Mesendoderm (in vitro differentiated cells): ENCODE data around the gene HOXB8.

Experiments
- DNase-seq: peaks from one replicate; pipeline ENCODE4 v3.0.0; 2013
- H2AK5ac ChIP-seq: 2 replicates; pipeline ENCODE4 v1.6.1; 2013; ENCODE audit warnings: low read length, inconsistent platforms
- H2BK120ac ChIP-seq: 2 replicates; pipeline ENCODE4 v1.6.1; 2013; ENCODE audit warnings: low read depth, mild to moderate bottlenecking, low read length, moderate library complexity, mixed read lengths
- H2BK15ac ChIP-seq: replicated peaks from 2 replicates; pipeline ENCODE4 v1.6.1; 2013; ENCODE audit warnings: low read depth, mild to moderate bottlenecking, moderate library complexity
- H2BK5ac ChIP-seq: 2 replicates; pipeline ENCODE4 v1.6.1; 2013; ENCODE audit warnings: low read length, inconsistent platforms
- H3K18ac ChIP-seq: 2 replicates; pipeline ENCODE4 v1.6.1; 2013; ENCODE audit warnings: mild to moderate bottlenecking, low read length, mixed read lengths
- H3K23ac ChIP-seq: one replicate; pipeline ENCODE4 v1.6.1; 2013; ENCODE audit warnings: low read length
- H3K27ac ChIP-seq: 2 replicates; pipeline ENCODE4 v1.5.1; 2013; ENCODE audit warnings: low read depth, mild to moderate bottlenecking, inconsistent platforms, low read length, moderate library complexity
- H3K27me3 ChIP-seq: 2 replicates; pipeline ENCODE4 v1.6.1; 2013; ENCODE audit warnings: low read length, control low read depth, mild to moderate bottlenecking, inconsistent platforms; ENCODE audit not compliant: insufficient read depth, poor library complexity
- H3K36me3 ChIP-seq: 2 replicates; pipeline ENCODE4 v1.6.1; 2013; ENCODE audit warnings: low read length, inconsistent platforms; ENCODE audit not compliant: control insufficient read depth, insufficient read depth
- H3K4ac ChIP-seq: one replicate; pipeline ENCODE4 v1.6.1; 2013; ENCODE audit warnings: low read depth, mild to moderate bottlenecking, low read length, moderate library complexity
- H3K4me1 ChIP-seq: 2 replicates; pipeline ENCODE4 v1.6.1; 2013; ENCODE audit warnings: low read depth, low read length, inconsistent platforms; ENCODE audit not compliant: control insufficient read depth
- H3K4me2 ChIP-seq: 2 replicates; pipeline ENCODE4 v1.6.1; 2013; ENCODE audit warnings: low read length
- H3K4me3 ChIP-seq: 2 replicates; pipeline ENCODE4 v1.5.1; 2013; ENCODE audit warnings: mild to moderate bottlenecking, low read length
- H3K56ac ChIP-seq: one replicate; pipeline ENCODE4 v1.6.1; 2013; ENCODE audit warnings: low read length
- H3K79me1 ChIP-seq: 2 replicates; pipeline ENCODE4 v1.6.1; 2013; ENCODE audit warnings: low read length, inconsistent platforms
- H3K79me2 ChIP-seq: 2 replicates; pipeline ENCODE4 v1.6.1; 2013; ENCODE audit warnings: mild to moderate bottlenecking, low read length; ENCODE audit not compliant: control insufficient read depth, insufficient read depth
- H3K9ac ChIP-seq: 2 replicates; pipeline ENCODE4 v1.6.1; 2013; ENCODE audit warnings: low read length, inconsistent platforms
- H4K5ac ChIP-seq: one replicate; pipeline ENCODE4 v1.6.1; 2013; ENCODE audit warnings: low read length
- H4K8ac ChIP-seq: one replicate; pipeline ENCODE4 v1.6.1; 2013; ENCODE audit warnings: low read depth, mild to moderate bottlenecking, control low read depth, low read length, moderate library complexity
- WGBS: extraction: QIAGEN DNeasy Blood & Tissue Kit; methylation state at CpG from one replicate; pipeline ENCODE4 v1.1.7; 2013; ENCODE audit warnings: low lambda C conversion rate, missing lambda C conversion rate; ENCODE audit not compliant: insufficient coverage; ENCODE audit errors: extremely low coverage; 5-methylcytosine and 5-hydroxymethylcytosine counted together

Gene HOXB8

GRCh38 chr17:48592057-48592514 is 23.0 kb downstream of the HOXB8 start:
- Histone ChIP-seq H3K79me1 (no peaks in the 10 kb centered on the region), H2AK5ac (no peak overlapping the region), H4K8ac (no peak overlapping the region), H3K4ac (no peak overlapping the region), H3K9ac (no peak overlapping the region), H2BK15ac (no peak overlapping the region), H2BK5ac (no peak overlapping the region), H3K4me3 (no peak overlapping the region), H3K23ac (no peak overlapping the region), H2BK120ac (no peak overlapping the region), H3K27me3 (peaks cover 90% of the 10 kb centered on the region), H3K4me2 (no peak overlapping the region), H3K27ac (no peak overlapping the region), H3K18ac (no peak overlapping the region), H4K5ac (no peak overlapping the region), H3K79me2 (no peaks in the 10 kb centered on the region), H3K56ac (no peak overlapping the region), H3K4me1 (peaks cover 2% of the 10 kb centered on the region), H3K36me3 (no peaks in the 10 kb centered on the region)
- DNase-seq: no peak
- WGBS: no CpG with 5 or more reads among the region's 33 CpGs

GRCh38 chr17:48591255-48592056 is 23.6 kb downstream of the HOXB8 start:
- WGBS: no CpG with 5 or more reads among the region's 10 CpGs
- Histone ChIP-seq H3K27ac (no peak overlapping the region), H3K56ac (no peak overlapping the region)

GRCh38 chr17:48590607-48591161 is 24.4 kb downstream of the HOXB8 start:
- Histone ChIP-seq H3K79me1 (no peaks in the 10 kb centered on the region), H3K4me3 (no peak overlapping the region), H3K18ac (no peak overlapping the region), H2BK120ac (no peak overlapping the region), H3K4ac (no peak overlapping the region), H3K27ac (no peak overlapping the region), H4K5ac (no peak overlapping the region), H3K4me2 (no peak overlapping the region), H2BK15ac (no peak overlapping the region), H3K4me1 (peaks cover 2% of the 10 kb centered on the region), H3K9ac (no peak overlapping the region), H3K79me2 (no peaks in the 10 kb centered on the region), H3K23ac (no peak overlapping the region), H3K56ac (no peak overlapping the region), H4K8ac (no peak overlapping the region), H3K36me3 (no peaks in the 10 kb centered on the region), H2AK5ac (no peak overlapping the region), H2BK5ac (no peak overlapping the region), H3K27me3 (peaks cover 91% of the 10 kb centered on the region)
- DNase-seq: no peak

More at GRCh38 chr17:48591255-48592056, 23.6 kb downstream of the HOXB8 start:
- no peaks in the 10 kb centered on the region for H3K79me2 ChIP-seq
- H2BK15ac ChIP-seq: no peak overlapping the region
- H2BK5ac ChIP-seq: no peak overlapping the region
- no peak overlapping the region for H4K5ac ChIP-seq
- H2AK5ac ChIP-seq: no peak overlapping the region
- DNase-seq: no peak
- no peak overlapping the region for H3K4me2 ChIP-seq
- no peak overlapping the region for H3K4me3 ChIP-seq
- H2BK120ac ChIP-seq: no peak overlapping the region
- H3K23ac ChIP-seq: no peak overlapping the region
- peaks cover 2% of the 10 kb centered on the region for H3K4me1 ChIP-seq
- H3K18ac ChIP-seq: no peak overlapping the region
- H3K27me3 ChIP-seq: peaks cover 91% of the 10 kb centered on the region
- H3K36me3 ChIP-seq: no peaks in the 10 kb centered on the region
- H3K79me1 ChIP-seq: no peaks in the 10 kb centered on the region
- no peak overlapping the region for H4K8ac ChIP-seq
- H3K4ac ChIP-seq: no peak overlapping the region
- H3K9ac ChIP-seq: no peak overlapping the region

- Histone ChIP-seq H2BK120ac (no peak within 1 kb of the TSS), H2BK5ac (no peak within 1 kb of the TSS), H3K79me2 (no peaks in the 10 kb centered on the region), H3K4ac (no peak within 1 kb of the TSS), H4K8ac (no peak within 1 kb of the TSS), H3K36me3 (no peaks in the 10 kb centered on the region), H3K18ac (no peak within 1 kb of the TSS), H3K79me1 (no peaks in the 10 kb centered on the region), H3K27me3 (peaks cover 90% of the 10 kb centered on the region), H3K4me1 (peaks cover 2% of the 10 kb centered on the region), H3K23ac (no peak within 1 kb of the TSS), H3K4me3 (no peak within 1 kb of the TSS), H4K5ac (no peak within 1 kb of the TSS), H2AK5ac (no peak within 1 kb of the TSS), H3K4me2 (peak within 1 kb of the TSS; percentile 5), H3K27ac (no peak within 1 kb of the TSS), H3K56ac (no peak within 1 kb of the TSS), H2BK15ac (no peak within 1 kb of the TSS), H3K9ac (no peak within 1 kb of the TSS)
- no CpG with 5 or more reads among the region's 23 CpGs for WGBS
- DNase-seq: no peak
Measured at GRCh38 chr17:48589831-48590606, 25.1 kb downstream of the HOXB8 start, which contains the start of gene HOXB3. TSS of gene HOXB3 (minus strand) at chr17:48590241. CDS start at chr17:48552474, 37,767 bp downstream.

- Histone ChIP-seq H3K9ac (no peak overlapping the region), H3K4me3 (no peak overlapping the region), H4K5ac (no peak overlapping the region), H3K4ac (no peak overlapping the region), H2BK120ac (no peak overlapping the region), H4K8ac (no peak overlapping the region), H3K79me2 (no peaks in the 10 kb centered on the region), H3K56ac (no peak overlapping the region), H2BK5ac (no peak overlapping the region), H3K36me3 (no peaks in the 10 kb centered on the region), H3K27ac (no peak overlapping the region), H2AK5ac (no peak overlapping the region), H3K18ac (no peak overlapping the region), H3K4me1 (no peaks in the 10 kb centered on the region), H2BK15ac (no peak overlapping the region), H3K4me2 (no peak overlapping the region), H3K79me1 (no peaks in the 10 kb centered on the region), H3K27me3 (peaks cover 89% of the 10 kb centered on the region), H3K23ac (no peak overlapping the region)
- DNase-seq: no peak
- no CpG with 5 or more reads among the region's 10 CpGs for WGBS
Measured at GRCh38 chr17:48589060-48589830, 25.8 kb downstream of the HOXB8 start.
